GM21367 (cell line): ENCODE measurements around the gene MAPRE2.
A peak's percentile ranks its signal among the peaks of the same experiment; 100 is the strongest.

Experiments
- ATAC-seq: cut with Tn5 transposase; IDR thresholded peaks from one replicate; pipeline ENCODE4 v1.9.1; 2021; ENCODE audit not compliant: unreplicated experiment

Gene MAPRE2

GRCh38 chr18:35061336-35061735 lies 20.1 kb downstream of the MAPRE2 start:
- no peak for ATAC-seq

- ATAC-seq = no peak
Measured at GRCh38 chr18:35061804-35062203, 20.6 kb downstream of the MAPRE2 start.

- ATAC-seq = no peak
Measured at GRCh38 chr18:35062408-35062807, 21.2 kb downstream of the MAPRE2 start.

GRCh38 chr18:35063875-35064690 lies 22.9 kb downstream of the MAPRE2 start:
- no peak for ATAC-seq

- no peak for ATAC-seq
Measured at GRCh38 chr18:35067454-35067853, 26.2 kb downstream of the MAPRE2 start.

- peak; percentile 61 for ATAC-seq
Measured at GRCh38 chr18:35071819-35072247, 30.6 kb downstream of the MAPRE2 start.

GRCh38 chr18:35072616-35073015 lies 31.4 kb downstream of the MAPRE2 start:
- no peak for ATAC-seq

GRCh38 chr18:35073186-35074105 lies 32.2 kb downstream of the MAPRE2 start:
- ATAC-seq = no peak

GRCh38 chr18:35074581-35074980 lies 33.4 kb downstream of the MAPRE2 start:
- no peak for ATAC-seq

- ATAC-seq = no peak
Measured at GRCh38 chr18:35075132-35075531, 33.9 kb downstream of the MAPRE2 start.

GRCh38 chr18:35076135-35076924 lies 35.1 kb downstream of the MAPRE2 start:
- no peak for ATAC-seq

- no peak for ATAC-seq
Measured at GRCh38 chr18:35077937-35078336, 36.7 kb downstream of the MAPRE2 start.

- ATAC-seq = no peak
Measured at GRCh38 chr18:35080058-35080457, 38.8 kb downstream of the MAPRE2 start.

- ATAC-seq = no peak
Measured at GRCh38 chr18:35083174-35083712, 42.0 kb downstream of the MAPRE2 start.

GRCh38 chr18:35084494-35085449 lies 43.6 kb downstream of the MAPRE2 start:
- no peak for ATAC-seq

- ATAC-seq = no peak
Measured at GRCh38 chr18:35085450-35086380, 44.5 kb downstream of the MAPRE2 start.

GRCh38 chr18:35086704-35087103 lies 45.5 kb downstream of the MAPRE2 start:
- ATAC-seq = no peak

- ATAC-seq = no peak
Measured at GRCh38 chr18:35087726-35088125, 46.5 kb downstream of the MAPRE2 start.

GRCh38 chr18:35088921-35089320 lies 47.7 kb downstream of the MAPRE2 start:
- ATAC-seq = no peak
